Mucosa of descending colon (tissue), 3 donors: ENCODE measurements around the gene PSD2. TPM values are rescaled to one million over a fixed set of nuclear protein-coding genes. Genes with fewer than 3 reads are reported as not detected.

Experiments
- ATAC-seq: fragments of 200-7000 bp; cut with Tn5 transposase; one replicate; pipeline ENCODE4 v1.9.1; 2020; ENCODE audit warnings: mild to moderate bottlenecking, moderate library complexity
- DNase-seq, 3 donors: peaks; one replicate each; pipeline ENCODE4 v3.0.0-alpha.2; 2020
- H3K36me3 ChIP-seq: fragments of 200-600 bp; one replicate; pipeline ENCODE4 v1.8.0; 2021; ENCODE audit warnings: low read depth, mild to moderate bottlenecking
- H3K4me1 ChIP-seq: fragments of 200-600 bp; one replicate; pipeline ENCODE4 v1.8.0; 2021; ENCODE audit warnings: low read depth, mild to moderate bottlenecking
- H3K4me3 ChIP-seq: fragments of 200-600 bp; one replicate; pipeline ENCODE4 v1.8.0; 2021; ENCODE audit warnings: mild to moderate bottlenecking
- H3K9me3 ChIP-seq: fragments of 200-600 bp; one replicate; pipeline ENCODE4 v1.8.0; 2021; ENCODE audit warnings: mild to moderate bottlenecking
- intact Hi-C, 2 donors: fragments of 100-400 bp; cut with DNase I in 1 of 2; cut with micrococcal nuclease in 1 of 2; formaldehyde crosslinking; loops; one replicate each; pipeline versions ENCODE4 v1.11.0 to v1.11.1; 2022; cut with DNase I, micrococcal nuclease
- total RNA-seq, 3 donors: library from RNA; stranded (reverse); fragmentation: NEBNext Ultra II Directional in 2 of 3; extraction: Animal tissue kit (Norgen Biotek cat#: 25700) in 2 of 3; gene quantifications; one replicate each; pipeline versions ENCODE4 v1.2.1 to v1.2.4, GENCODE V29; 2021 to 2023
- TF ChIP-seq, protein P1 (sequence below): fragments of 200-600 bp; IDR thresholded peaks from one replicate; pipeline ENCODE4 v1.8.0; 2022; ENCODE audit warnings: antibody characterized with exemption, mild to moderate bottlenecking
- donor health status: DM: no; HTN: no; CAD: no; lungs with moderate emphysema.
- donor health status: DM: no; HTN: no; CAD: no.
- donor health status: DM: no; HTN: yes; CAD: no.

The PSD2 gene
- total RNA-seq, 3 donors from 2014 or later, result 0.07 to 0.25 TPM; not detected in 1

DNA sequence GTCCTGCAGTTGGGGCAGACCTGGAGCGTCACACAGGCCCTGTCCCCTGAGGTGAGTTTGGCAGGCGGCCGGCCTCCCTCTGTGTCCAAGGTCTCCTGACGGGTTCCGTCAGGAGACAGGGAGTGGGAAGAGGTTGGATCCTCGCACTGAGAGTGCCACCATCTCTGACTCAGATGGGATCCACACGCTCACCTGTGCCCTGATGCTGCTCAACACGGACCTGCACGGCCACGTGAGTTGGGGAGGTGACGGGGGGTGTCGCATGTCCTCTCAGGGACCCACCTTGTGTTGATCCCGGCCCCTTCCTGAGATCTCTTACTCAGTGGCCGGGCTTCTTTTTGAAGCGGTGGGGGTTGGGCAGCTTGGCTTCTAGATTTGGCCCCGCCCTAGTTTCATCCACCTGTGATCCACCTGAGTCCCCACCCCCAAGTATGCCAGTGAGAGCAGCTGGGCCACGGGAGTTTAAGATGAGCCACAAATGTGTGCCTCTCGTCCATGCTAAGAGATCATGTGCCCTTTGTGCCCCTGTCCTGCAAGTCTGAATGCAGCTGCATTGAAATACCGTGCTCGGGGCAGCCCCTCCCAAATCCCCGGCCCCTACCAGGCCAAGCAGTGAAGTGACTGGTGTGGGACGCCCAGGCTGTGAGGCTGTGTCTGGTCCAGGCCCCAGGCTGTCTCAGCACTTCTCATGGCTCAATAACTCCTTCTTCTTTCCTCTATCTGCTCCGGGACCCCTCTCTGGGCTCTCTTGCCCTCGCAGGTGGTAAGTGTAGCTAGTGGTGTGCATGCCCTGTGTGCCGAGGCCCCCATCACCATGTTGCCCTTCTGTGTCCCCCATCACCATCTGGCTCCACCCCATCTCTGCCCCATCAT is 27.2 kb downstream of the PSD2 start:
- no peaks in the 10 kb centered on the region for H3K9me3 ChIP-seq
- TF ChIP-seq, protein P1, sequence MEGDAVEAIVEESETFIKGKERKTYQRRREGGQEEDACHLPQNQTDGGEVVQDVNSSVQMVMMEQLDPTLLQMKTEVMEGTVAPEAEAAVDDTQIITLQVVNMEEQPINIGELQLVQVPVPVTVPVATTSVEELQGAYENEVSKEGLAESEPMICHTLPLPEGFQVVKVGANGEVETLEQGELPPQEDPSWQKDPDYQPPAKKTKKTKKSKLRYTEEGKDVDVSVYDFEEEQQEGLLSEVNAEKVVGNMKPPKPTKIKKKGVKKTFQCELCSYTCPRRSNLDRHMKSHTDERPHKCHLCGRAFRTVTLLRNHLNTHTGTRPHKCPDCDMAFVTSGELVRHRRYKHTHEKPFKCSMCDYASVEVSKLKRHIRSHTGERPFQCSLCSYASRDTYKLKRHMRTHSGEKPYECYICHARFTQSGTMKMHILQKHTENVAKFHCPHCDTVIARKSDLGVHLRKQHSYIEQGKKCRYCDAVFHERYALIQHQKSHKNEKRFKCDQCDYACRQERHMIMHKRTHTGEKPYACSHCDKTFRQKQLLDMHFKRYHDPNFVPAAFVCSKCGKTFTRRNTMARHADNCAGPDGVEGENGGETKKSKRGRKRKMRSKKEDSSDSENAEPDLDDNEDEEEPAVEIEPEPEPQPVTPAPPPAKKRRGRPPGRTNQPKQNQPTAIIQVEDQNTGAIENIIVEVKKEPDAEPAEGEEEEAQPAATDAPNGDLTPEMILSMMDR, result no peak
- intact Hi-C loops, result no loop called here
- no peak overlapping the region for H3K4me3 ChIP-seq
- DNase-seq (no peak), ATAC-seq (no peak)
- no peaks in the 10 kb centered on the region for H3K4me1 ChIP-seq
- no peaks in the 10 kb centered on the region for H3K36me3 ChIP-seq

DNA sequence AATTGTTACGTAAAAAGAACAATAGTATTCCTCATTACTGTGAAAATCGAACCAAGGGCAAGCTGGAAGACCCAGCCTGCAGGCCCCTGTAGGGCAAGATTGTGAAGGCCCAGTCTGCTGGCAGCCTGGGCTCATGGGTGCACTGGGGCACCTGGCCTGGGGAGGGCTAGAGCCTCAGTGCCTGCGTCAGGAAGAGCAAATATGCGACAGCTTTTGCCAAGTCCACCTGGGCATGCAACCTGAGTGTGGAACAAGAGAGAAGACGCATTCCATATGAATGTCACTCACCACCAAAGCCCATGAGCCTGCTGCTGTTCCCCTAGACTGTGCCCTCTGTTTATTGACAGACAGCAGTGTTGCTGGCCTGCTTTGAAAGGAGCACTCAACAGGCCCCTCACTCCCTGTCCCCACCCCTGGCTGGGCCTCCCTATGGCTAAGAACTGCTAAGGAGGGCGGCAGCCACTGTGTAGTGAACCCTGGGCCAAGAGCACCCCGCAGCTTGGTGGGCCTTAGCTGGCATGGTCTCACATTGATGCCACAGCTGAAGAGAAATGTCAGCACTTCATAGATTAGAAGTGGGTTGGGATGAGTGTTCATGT is 28.2 kb downstream of the PSD2 start:
- DNase-seq (no peak), ATAC-seq (no peak)
- H3K4me3 ChIP-seq, result no peak overlapping the region
- H3K9me3 ChIP-seq, result no peaks in the 10 kb centered on the region
- H3K4me1 ChIP-seq, result no peaks in the 10 kb centered on the region
- no peaks in the 10 kb centered on the region for H3K36me3 ChIP-seq
- intact Hi-C loops, result no loop called here
- TF ChIP-seq, protein P1, result no peak

DNA sequence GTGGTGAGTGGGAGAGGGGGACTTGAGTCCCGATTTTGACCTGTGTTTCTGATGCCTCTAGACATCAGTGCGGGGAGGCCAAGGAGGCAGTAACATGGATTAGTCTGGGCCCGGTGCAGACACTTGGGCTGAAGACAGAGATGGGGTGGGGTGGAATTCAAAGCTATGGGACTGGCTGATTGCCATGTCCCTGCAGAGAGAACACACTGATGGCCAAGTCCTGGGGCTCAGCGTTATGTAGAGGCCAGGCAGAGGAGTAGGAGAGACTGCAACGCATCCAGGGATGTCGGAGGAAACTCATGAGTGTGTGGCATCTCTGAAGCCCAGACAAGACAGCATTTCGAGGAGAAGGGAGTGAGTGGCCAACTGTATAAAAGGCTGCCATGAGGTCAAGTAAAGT is 30.1 kb downstream of the PSD2 start:
- Histone ChIP-seq H3K9me3 (no peaks in the 10 kb centered on the region), H3K4me1 (no peaks in the 10 kb centered on the region), H3K36me3 (no peaks in the 10 kb centered on the region), H3K4me3 (no peak overlapping the region)
- TF ChIP-seq, protein P1, result no peak
- ATAC-seq, result no peak
- no peak for DNase-seq
- intact Hi-C loops, result no loop called here

DNA sequence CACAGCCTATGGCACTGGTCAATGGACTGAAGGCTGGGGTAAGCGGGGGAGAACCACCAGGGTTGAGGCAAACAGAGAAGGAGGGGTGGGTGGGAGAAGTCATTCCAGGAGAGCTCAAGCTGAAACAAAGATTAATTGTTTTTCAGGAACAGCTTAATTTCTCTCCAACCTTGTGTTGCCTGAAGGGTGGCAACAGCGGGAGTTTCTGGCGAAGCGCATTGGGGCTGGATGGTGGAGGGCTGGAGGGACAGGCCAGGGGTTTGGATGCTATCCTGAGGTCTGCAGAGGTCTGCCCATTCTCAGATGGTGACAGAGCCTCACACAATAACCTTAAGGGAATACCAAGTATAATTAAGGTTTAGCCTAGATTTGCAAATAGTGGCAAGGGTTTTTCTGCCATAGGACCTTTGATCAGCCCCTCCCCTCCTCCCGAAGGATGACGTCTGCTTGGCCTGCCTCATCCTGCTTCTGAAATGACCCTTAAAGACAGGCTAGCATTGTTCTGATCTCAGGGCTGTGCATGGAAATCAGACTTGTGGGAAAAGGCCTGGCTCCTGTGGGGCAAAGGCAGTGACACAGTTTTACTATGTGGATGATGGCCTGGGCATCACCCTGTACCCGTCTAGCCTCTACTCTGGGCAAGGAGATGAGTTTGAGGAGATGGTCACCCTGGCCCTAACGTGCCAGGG is 32.7 kb downstream of the PSD2 start:
- no peaks in the 10 kb centered on the region for H3K36me3 ChIP-seq
- H3K4me1 ChIP-seq, result no peaks in the 10 kb centered on the region
- DNase-seq, result no peak
- TF ChIP-seq, protein P1, result no peak
- H3K4me3 ChIP-seq, result no peak overlapping the region
- H3K9me3 ChIP-seq, result no peaks in the 10 kb centered on the region
- intact Hi-C loops, result no loop called here
- ATAC-seq, result no peak

DNA sequence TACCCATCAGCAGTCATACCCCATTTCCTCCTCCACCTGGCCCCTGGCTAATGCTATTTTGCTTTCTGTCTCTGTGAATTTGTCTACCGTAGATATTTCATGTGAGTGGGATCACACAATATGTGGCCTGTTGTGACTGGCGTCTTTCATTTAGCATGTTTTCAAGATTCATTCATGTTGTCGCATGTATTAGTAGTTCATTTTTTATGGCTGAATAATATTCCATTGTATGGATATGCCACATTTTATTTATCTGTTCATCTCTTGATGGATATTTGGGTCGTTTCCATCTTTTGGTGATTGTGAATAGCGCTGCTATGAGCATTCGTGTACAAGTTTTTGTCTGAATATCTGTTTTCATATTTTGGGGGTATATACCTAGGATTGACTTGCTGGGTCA is 33.9 kb downstream of the PSD2 start:
- H3K4me3 ChIP-seq, result no peak overlapping the region
- H3K36me3 ChIP-seq, result no peaks in the 10 kb centered on the region
- H3K4me1 ChIP-seq, result no peaks in the 10 kb centered on the region
- ATAC-seq, result no peak
- intact Hi-C loops, result no loop called here
- no peak for DNase-seq
- TF ChIP-seq, protein P1, result no peak
- H3K9me3 ChIP-seq, result no peaks in the 10 kb centered on the region
